Fibroblast of lung (primary cell): Measurements from ENCODE around the gene MSH4. TPM values are rescaled to one million over a fixed set of nuclear protein-coding genes. Genes with fewer than 3 reads are reported as not detected.

Experiments used
- DNase-seq, 2 donors: peaks; one replicate each; pipeline versions ENCODE4 v3.0.0 to v3.0.0-alpha.2; 2010; ENCODE audit warnings: low read depth in 2 of 2
- H2AFZ ChIP-seq: 2 replicates; pipeline ENCODE4 v1.5.1; 2012; ENCODE audit warnings: low read length, control low read depth, inconsistent platforms
- H3K27ac ChIP-seq: 2 replicates; pipeline ENCODE4 v1.5.1; 2011; ENCODE audit warnings: low read length, control low read depth; ENCODE audit not compliant: insufficient read depth
- H3K27me3 ChIP-seq: 2 replicates; pipeline ENCODE4 v1.5.1; 2011; ENCODE audit warnings: mild to moderate bottlenecking, low read length; ENCODE audit not compliant: control insufficient read depth, insufficient read depth
- H3K36me3 ChIP-seq: 2 replicates; pipeline ENCODE4 v1.5.1; 2011; ENCODE audit warnings: low read length; ENCODE audit not compliant: control insufficient read depth, insufficient read depth
- H3K4me1 ChIP-seq: 2 replicates; pipeline ENCODE4 v1.5.1; 2011; ENCODE audit warnings: low read length; ENCODE audit not compliant: control insufficient read depth, insufficient read depth; ENCODE audit errors: extremely low read depth
- H3K4me2 ChIP-seq: 2 replicates; pipeline ENCODE4 v1.5.1; 2011; ENCODE audit warnings: low read length, control low read depth; ENCODE audit not compliant: insufficient read depth; ENCODE audit errors: extremely low read depth
- H3K4me3 ChIP-seq, 4 experiments: fragments of 200-600 bp in 1 of 4; sonication (generic) in 1 of 4; replicated peaks in 1 of 4; 2 replicates each; pipeline ENCODE4 v1.5.1; 2011 to 2016; ENCODE audit warnings: low read length in 4 of 4, low read depth in 3 of 4, mild to moderate bottlenecking in 3 of 4, control low read depth in 2 of 4, inconsistent platforms in 1 of 4, mixed read lengths in 1 of 4; ENCODE audit not compliant: insufficient read depth in 1 of 4; ENCODE audit errors: control extremely low read depth in 1 of 4
- H3K79me2 ChIP-seq: 2 replicates; pipeline ENCODE4 v1.5.1; 2012; ENCODE audit warnings: mild to moderate bottlenecking, low read length, inconsistent platforms; ENCODE audit not compliant: control insufficient read depth, insufficient read depth
- H3K9ac ChIP-seq: 2 replicates; pipeline ENCODE4 v1.5.1; 2011; ENCODE audit warnings: mild to moderate bottlenecking, low read length, control low read depth; ENCODE audit not compliant: insufficient read depth
- H3K9me3 ChIP-seq: 2 replicates; pipeline ENCODE4 v1.5.1; 2012; ENCODE audit warnings: low read depth, low read length; ENCODE audit not compliant: control insufficient read depth, insufficient read depth
- H4K20me1 ChIP-seq: 2 replicates; pipeline ENCODE4 v1.5.1; 2011; ENCODE audit warnings: low read length; ENCODE audit not compliant: control insufficient read depth, insufficient read depth; ENCODE audit errors: extremely low read depth
- CTCF ChIP-seq, 2 donors: IDR thresholded peaks in 1 of 2; conservative IDR thresholded peaks in 1 of 2; 1 replicate in 1 of 2; 2 replicates in 1 of 2; pipeline ENCODE4 v1.5.1; 2011 to 2012; ENCODE audit warnings: low read length in 2 of 2, control low read depth in 1 of 2, inconsistent platforms in 1 of 2, low read depth in 1 of 2, mild to moderate bottlenecking in 1 of 2
- EZH2 ChIP-seq: IDR thresholded peaks from 2 replicates; pipeline ENCODE4 v1.5.1; 2012; ENCODE audit warnings: low read length, control low read depth, mild to moderate bottlenecking; ENCODE audit errors: missing control alignments
- polyA plus RNA-seq, 2 donors: library from polyadenylated mRNA; depleted of rRNA in 1 of 2; stranded (reverse) in 1 of 2; unstranded in 1 of 2; fragments of >200 nt; gene quantifications; 2 replicates each; pipeline ENCODE4 v1.2.1, GENCODE V29; 2011 to 2012; ENCODE audit warnings: missing spikeins in 1 of 2
- total RNA-seq: library from RNA; depleted of rRNA; stranded (reverse); fragments of >200 nt; gene quantifications from 2 replicates; pipeline ENCODE4 v1.2.1, GENCODE V29; 2014

The MSH4 gene
- total and polyA plus RNA-seq, 2 donors (not counting 1 experiment from before 2014, with no cell fraction given), result 0.66 TPM; not detected in 1

GRCh38 chr1:75787524-75787923, 9.2 kb upstream of the MSH4 start:
- no peak overlapping the region for H2AFZ ChIP-seq
- H3K36me3 ChIP-seq, result peaks cover 2% of the 10 kb centered on the region
- no peak overlapping the region for H3K9ac ChIP-seq
- peaks cover 2% of the 10 kb centered on the region for H3K4me1 ChIP-seq
- H3K9me3 ChIP-seq, result no peaks in the 10 kb centered on the region
- H3K4me3 ChIP-seq, result peak overlapping the region; percentile 73 to 100 (median 80)
- H4K20me1 ChIP-seq, result peaks cover 2% of the 10 kb centered on the region
- no peak for DNase-seq
- no peaks in the 10 kb centered on the region for H3K27me3 ChIP-seq
- H3K27ac ChIP-seq, result no peak overlapping the region
- H3K4me2 ChIP-seq, result peak overlapping the region; percentile 44
- H3K79me2 ChIP-seq, result peaks cover 56% of the 10 kb centered on the region
- no peak for TF ChIP-seq EZH2
- no peak for TF ChIP-seq CTCF (conservative IDR thresholded peaks at IDR 0.05 in 1 of 2, IDR thresholded peaks at IDR 0.05 in 1 of 2; ENCODE audit: low read depth in 1 of 2, low read length in 2 of 2)

GRCh38 chr1:75789988-75790387, 6.7 kb upstream of the MSH4 start:
- Histone ChIP-seq H3K36me3 (peaks cover 6% of the 10 kb centered on the region), H2AFZ (no peak overlapping the region), H3K27me3 (no peaks in the 10 kb centered on the region), H3K79me2 (peaks cover 56% of the 10 kb centered on the region), H3K4me2 (peak overlapping the region; percentile 33), H3K9ac (no peak overlapping the region), H4K20me1 (peaks cover 2% of the 10 kb centered on the region), H3K27ac (no peak overlapping the region), H3K4me3 (peak overlapping the region in 2 of 4 experiments; percentile 73 to 100), H3K4me1 (peaks cover 2% of the 10 kb centered on the region), H3K9me3 (no peaks in the 10 kb centered on the region)
- no peak for TF ChIP-seq EZH2
- no peak for TF ChIP-seq CTCF (conservative IDR thresholded peaks at IDR 0.05 in 1 of 2, IDR thresholded peaks at IDR 0.05 in 1 of 2; ENCODE audit: low read depth in 1 of 2, low read length in 2 of 2)
- no peak for DNase-seq

DNA sequence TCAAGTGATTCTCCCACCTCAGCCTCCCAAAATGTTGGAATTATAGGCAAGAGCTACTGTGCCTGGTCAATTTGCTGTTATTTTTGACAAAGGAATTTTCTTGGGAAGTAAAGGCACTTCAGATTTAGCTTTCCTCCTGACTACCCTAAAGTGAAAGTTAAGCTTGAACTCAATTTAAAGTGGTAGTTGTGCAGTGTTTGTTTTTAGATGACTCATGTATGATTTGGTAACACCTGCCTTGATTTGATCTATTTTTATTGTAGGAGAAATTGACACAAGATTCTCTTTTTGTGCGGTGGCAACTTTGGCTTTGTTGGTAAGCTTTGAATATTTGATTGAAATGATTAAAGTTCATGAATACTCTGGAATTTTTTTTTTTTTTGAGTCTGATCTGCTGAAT, 5.7 kb upstream of the MSH4 start:
- Histone ChIP-seq H3K79me2 (peaks cover 56% of the 10 kb centered on the region), H3K27ac (no peak overlapping the region), H3K36me3 (peaks cover 8% of the 10 kb centered on the region), H4K20me1 (peaks cover 2% of the 10 kb centered on the region), H3K9me3 (no peaks in the 10 kb centered on the region), H3K4me3 (peak overlapping the region in 1 of 4 experiments; percentile 15), H2AFZ (no peak overlapping the region), H3K27me3 (no peaks in the 10 kb centered on the region), H3K9ac (no peak overlapping the region), H3K4me2 (no peak overlapping the region), H3K4me1 (no peaks in the 10 kb centered on the region)
- TF ChIP-seq CTCF (conservative IDR thresholded peaks at IDR 0.05 in 1 of 2, IDR thresholded peaks at IDR 0.05 in 1 of 2; ENCODE audit: low read depth in 1 of 2, low read length in 2 of 2) (no peak), EZH2 (no peak)
- peak; percentile 45 for DNase-seq
